Fibroblast of lung (primary cell): ENCODE results near the gene USP21.

Source experiments
- CTCF ChIP-seq, 2 donors: IDR thresholded peaks in 1 of 2; conservative IDR thresholded peaks in 1 of 2; 1 replicate in 1 of 2; 2 replicates in 1 of 2; pipeline ENCODE4 v1.5.1; 2011 to 2012; ENCODE audit warnings: low read length in 2 of 2, control low read depth in 1 of 2, inconsistent platforms in 1 of 2, low read depth in 1 of 2, mild to moderate bottlenecking in 1 of 2
- EZH2 ChIP-seq: IDR thresholded peaks from 2 replicates; pipeline ENCODE4 v1.5.1; 2012; ENCODE audit warnings: low read length, control low read depth, mild to moderate bottlenecking; ENCODE audit errors: missing control alignments

GRCh38 chr1:161191971-161192370, 32.7 kb downstream of the USP21 start:
- TF ChIP-seq EZH2 (no peak), CTCF (conservative IDR thresholded peaks at IDR 0.05 in 1 of 2, IDR thresholded peaks at IDR 0.05 in 1 of 2; ENCODE audit: low read depth in 1 of 2, low read length in 2 of 2) (no peak)
